Measurements from ENCODE around the gene SMARCB1.

Gene SMARCB1

GRCh38 chr22:23801886-23802377, 15.2 kb downstream of the SMARCB1 start:
- no peak for DNase-seq (ENCODE audit: low read depth in 4 of 4, low spot score in 1 of 4)

GRCh38 chr22:23803001-23803819, 16.4 kb downstream of the SMARCB1 start:
- DNase-seq (ENCODE audit: low read depth in 4 of 4, low spot score in 1 of 4) = no peak

DNA sequence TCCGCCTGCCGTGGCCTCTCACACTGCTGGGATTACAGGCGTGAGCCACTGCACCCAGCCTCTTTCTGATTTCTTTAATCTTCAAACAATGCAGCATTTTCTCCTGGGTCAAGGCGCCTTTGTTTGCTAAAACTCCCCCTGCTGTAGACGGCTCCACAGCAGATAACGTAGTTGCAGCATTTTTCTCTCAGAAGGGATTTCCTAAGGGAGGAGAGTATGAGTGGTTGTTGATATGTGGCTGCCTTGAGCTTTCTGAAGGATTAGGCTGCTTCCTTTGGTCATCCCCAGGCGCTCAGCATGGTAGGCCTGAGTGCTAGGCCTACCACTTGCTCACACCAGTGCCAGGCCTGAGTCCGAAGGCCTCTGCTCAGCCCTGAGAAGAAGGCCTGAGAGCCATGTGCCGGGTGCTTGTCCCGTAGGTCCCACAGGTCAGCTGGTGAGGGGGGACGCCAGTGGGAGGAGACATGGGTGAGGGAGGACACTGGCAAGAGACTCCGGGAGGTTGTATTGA, 18.1 kb downstream of the SMARCB1 start:
- no peak for DNase-seq (ENCODE audit: low read depth in 4 of 4, low spot score in 1 of 4)

DNA sequence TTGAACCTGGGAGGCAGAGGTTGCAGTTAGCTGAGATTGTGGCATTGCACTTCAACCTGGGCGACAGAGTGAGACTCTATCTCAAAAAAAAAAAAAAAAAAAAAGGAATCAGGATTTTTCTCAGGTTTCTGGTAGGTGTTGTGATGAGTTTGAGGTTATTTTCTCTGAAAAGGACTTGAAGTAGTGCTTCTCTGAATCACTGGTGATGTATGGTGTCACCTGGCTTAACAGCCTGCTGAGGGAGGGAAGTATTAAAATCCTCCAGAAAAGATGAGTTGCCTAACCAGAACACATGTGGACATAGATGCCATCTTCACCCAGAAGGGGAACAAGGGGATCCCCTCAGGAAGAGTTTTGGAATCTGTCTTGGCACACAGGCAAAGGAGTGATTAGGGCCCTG, 20.1 kb downstream of the SMARCB1 start:
- no peak for DNase-seq (ENCODE audit: low read depth in 4 of 4, low spot score in 1 of 4)

DNA sequence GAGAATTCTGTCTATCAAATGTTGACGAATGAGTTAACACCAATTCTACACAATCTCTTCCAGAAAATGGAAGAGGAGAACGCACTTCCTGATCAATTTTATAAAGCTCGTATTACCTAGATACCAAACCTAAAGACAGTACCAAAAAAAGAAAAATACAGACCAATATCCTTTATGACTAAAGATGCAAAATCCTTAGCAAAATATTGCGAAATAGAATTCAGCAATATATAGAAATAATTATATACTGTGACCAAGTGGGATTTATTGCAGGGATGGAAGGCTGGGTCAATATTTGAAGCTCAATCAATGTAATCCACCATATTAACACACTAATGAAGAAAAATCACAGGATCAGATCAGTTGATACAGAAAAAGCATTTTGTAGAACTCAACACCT, 25.6 kb downstream of the SMARCB1 start:
- no peak for DNase-seq (ENCODE audit: low read depth in 4 of 4, low spot score in 1 of 4)

DNA sequence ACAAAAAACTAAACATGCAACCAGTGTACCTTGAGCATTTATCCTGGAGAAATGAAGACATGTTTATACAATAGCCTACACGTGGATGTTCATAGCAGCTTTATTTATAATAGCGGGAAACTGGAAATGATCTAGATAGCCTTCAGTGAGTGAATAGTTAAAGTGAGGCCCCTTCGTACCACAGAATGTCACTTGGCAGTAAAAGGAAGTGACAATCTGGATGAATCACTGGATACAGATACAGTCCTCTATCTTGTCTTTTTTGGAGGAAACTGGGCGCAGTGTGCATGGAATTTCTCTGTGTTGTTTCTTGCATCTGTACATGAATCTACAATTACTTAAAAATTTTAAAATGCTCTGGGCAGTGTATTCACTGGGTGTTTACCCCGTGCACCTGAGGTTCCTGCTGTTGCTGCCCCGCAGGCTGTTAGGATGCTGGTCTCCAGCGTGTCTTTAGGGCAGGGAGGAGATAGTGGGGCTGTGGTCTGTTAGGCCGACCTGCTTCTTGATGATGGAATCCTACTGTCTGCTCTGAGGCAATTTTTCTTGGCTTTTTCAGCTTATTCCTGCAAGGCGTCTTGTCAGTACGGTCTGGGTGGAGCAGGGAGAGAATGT, 28.9 kb downstream of the SMARCB1 start:
- DNase-seq (ENCODE audit: low read depth in 4 of 4, low spot score in 1 of 4) = no peak

- DNase-seq (ENCODE audit: low read depth in 4 of 4, low spot score in 1 of 4) = no peak
Observed at GRCh38 chr22:23816156-23816976, 29.6 kb downstream of the SMARCB1 start.

GRCh38 chr22:23817146-23817545, 30.4 kb downstream of the SMARCB1 start:
- no peak for DNase-seq (ENCODE audit: low read depth in 4 of 4, low spot score in 1 of 4)

GRCh38 chr22:23818541-23818940, 31.8 kb downstream of the SMARCB1 start:
- no peak for DNase-seq (ENCODE audit: low read depth in 4 of 4, low spot score in 1 of 4)

- DNase-seq (ENCODE audit: low read depth in 4 of 4, low spot score in 1 of 4) = no peak
Observed at GRCh38 chr22:23820748-23821211, 34.0 kb downstream of the SMARCB1 start.

DNA sequence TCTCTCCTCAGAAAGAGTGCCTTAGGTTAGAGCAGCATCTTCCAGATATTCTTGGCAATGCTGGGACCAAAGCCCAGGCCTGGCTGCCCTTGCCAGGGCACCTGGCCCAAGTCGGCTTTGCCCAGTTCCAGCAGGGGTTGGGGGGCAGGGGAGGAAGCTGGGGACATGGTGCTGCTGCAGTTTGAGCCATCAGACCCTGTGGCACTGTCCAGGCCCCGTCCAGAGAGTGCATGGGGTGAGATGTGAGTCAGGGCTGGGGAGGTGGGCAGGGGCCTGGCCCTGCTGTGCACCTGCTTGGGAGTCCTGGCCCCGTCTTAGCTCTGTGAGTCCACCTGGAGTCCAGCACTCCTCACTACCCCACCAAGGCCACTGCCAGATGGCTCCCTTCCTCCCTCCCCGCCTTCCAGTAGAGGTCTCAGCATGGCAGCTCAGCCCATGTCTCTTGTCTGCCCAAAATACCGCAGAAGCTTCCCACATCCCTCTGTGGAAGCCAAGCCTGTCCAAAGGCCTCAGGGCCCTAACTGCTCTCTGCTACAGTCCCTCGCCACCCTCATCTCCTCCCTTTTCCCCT, 35.4 kb downstream of the SMARCB1 start:
- DNase-seq (ENCODE audit: low read depth in 4 of 4, low spot score in 1 of 4) = no peak

- DNase-seq (ENCODE audit: low read depth in 4 of 4, low spot score in 1 of 4) = no peak
Observed at GRCh38 chr22:23823331-23823791, 36.6 kb downstream of the SMARCB1 start.

DNA sequence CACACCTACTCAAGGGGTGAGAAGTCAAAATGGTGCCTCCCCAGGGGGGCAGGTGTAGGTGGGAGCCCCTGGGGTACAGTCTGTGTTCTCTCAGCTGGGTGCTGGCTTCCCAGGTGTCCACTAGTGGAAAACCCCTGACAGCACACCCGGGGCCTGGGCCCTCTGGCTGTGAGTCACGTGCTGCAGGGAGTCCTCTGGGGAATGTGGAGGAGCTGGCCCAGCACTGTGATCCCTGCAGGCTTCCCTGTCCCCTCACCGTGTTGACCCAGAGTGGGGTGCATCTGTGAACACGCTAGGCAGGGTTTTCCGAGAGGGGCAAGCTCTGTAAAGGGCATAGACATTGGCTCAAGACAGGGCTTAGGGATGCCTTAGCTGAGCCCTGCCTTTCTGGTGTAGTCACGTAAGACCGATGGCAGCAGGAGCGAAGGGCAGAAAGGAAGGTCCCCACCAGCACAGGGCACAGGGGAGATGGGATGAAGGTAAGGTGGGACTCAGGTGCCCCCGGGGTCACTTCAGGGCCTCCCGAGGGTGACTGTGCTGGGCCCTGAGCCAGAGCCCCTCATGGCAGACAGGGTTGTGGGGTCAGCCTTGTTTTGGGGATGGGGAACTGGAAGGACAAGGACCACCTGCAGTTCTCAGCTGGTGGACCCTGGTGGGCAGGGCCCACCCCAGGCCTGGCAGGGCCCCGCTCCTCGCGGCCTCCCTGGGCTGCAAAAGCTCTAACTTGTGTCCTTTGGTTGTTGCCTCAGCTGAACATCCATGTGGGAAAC, 37.9 kb downstream of the SMARCB1 start:
- no peak for DNase-seq (ENCODE audit: low read depth in 4 of 4, low spot score in 1 of 4)

DNA sequence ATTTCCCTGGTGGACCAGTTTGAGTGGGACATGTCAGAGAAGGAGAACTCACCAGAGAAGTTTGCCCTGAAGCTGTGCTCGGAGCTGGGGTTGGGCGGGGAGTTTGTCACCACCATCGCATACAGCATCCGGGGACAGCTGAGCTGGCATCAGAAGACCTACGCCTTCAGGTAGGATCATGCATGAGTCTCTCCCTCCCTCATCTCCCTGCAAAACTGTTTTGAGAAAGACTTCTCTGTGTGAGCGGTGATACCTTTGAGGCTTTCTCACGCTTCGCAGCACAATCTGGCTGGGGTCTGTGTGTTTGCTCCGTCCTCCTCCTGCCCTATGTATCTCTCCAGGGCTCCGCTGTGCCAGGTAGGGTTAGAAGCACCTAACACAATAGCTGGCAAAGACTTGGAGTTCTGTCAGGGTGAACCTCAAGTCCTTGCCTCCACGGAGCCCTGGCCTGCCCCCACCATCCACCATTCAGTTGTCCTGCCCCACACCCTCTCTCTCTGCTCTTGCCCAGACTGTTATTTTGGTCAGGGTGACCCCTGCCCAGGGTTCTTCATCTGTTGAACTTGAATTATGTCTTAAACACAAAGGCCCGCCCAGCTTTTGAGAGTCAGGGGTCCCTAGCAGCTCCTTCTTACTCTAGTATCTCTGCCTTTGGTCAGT, 38.6 kb downstream of the SMARCB1 start:
- no peak for DNase-seq (ENCODE audit: low read depth in 4 of 4, low spot score in 1 of 4)

GRCh38 chr22:23826510-23827350, 40.0 kb downstream of the SMARCB1 start:
- DNase-seq (ENCODE audit: low read depth in 4 of 4, low spot score in 1 of 4) = no peak

DNA sequence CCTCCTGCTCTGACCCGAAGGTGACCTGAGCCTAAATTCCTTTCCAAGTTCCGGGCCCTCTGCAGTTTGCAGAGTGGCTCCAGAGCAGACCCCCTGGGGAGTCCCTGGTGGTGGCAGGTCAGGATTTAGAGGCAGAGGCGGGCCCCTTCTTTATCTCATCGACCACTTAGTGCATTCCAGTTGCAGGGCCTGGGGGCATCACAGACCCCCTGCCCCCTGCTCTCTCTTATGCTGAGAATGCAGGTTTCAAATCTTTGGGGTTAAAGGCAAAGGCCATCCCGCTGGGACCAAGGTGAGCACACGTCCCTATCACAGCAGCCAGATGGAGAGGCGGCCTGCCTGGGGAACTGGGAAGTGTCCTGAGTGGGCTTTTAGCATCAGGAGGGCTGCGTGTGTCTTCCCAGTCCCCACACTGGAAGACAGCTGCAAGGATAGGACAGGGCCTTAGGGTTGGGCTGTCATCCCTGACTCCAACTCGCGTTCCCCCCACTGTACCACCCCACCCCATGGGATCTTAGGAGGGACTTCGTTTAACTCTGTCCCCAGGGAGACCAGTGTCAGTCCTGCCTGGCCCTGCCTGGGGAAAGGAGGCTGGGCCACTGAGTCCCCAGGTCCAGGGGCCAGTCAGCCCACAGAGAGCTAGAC, 40.7 kb downstream of the SMARCB1 start:
- no peak for DNase-seq (ENCODE audit: low read depth in 4 of 4, low spot score in 1 of 4)

- DNase-seq (ENCODE audit: low read depth in 4 of 4, low spot score in 1 of 4) = no peak
Observed at GRCh38 chr22:23828800-23829680, 42.3 kb downstream of the SMARCB1 start.
